Measurements from ENCODE around the gene LGI2.
"Not testable (repeated sequence)": the region's sequence is repeated elsewhere in the genome, so short reads cannot be mapped to it uniquely, and the experiment has no call there.

Gene LGI2, protein sequence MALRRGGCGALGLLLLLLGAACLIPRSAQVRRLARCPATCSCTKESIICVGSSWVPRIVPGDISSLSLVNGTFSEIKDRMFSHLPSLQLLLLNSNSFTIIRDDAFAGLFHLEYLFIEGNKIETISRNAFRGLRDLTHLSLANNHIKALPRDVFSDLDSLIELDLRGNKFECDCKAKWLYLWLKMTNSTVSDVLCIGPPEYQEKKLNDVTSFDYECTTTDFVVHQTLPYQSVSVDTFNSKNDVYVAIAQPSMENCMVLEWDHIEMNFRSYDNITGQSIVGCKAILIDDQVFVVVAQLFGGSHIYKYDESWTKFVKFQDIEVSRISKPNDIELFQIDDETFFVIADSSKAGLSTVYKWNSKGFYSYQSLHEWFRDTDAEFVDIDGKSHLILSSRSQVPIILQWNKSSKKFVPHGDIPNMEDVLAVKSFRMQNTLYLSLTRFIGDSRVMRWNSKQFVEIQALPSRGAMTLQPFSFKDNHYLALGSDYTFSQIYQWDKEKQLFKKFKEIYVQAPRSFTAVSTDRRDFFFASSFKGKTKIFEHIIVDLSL
- 0 reads per million in 2 experiments for total RNA-seq

DNA sequence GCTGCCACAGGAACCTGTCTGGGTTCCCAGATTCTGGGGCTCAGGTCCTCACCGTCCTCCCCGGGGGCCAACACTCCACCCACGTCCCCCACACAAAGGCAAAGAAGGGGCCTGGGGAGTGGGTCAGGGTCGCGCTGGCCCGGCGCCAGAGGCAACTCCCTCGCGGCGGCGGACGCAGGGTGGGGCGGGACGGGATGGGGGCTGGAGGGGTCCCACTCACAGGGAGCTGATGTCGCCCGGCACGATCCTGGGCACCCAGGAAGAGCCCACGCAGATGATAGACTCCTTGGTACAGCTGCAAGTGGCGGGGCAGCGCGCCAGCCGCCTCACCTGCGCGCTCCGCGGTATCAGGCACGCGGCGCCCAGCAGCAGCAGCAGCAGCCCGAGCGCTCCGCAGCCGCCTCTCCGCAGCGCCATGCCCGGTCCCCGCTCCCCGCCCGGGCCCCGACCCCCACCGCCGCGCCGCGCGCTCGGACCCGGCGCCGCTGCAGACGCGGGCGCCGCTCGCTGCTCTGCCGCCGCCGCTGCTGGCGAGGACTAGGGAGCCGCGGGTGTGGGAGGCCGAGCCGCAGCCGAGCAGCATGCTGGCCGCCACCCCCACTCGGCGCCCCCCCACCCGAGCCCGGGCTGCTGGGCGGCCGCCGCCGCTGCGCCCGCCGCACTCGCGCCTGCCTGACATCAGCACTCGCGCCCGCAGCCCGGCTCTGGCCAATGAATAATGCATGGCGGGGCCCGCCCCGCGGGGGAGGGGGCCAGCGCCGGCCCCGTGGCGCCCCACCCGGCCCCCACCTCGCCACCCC is at the start of gene LGI2:
Gene LGI2 (minus strand): TSS at position 670 of the 800 bp plus-strand sequence. CDS start 253 bp downstream, at position 417.
- no peak for DNase-seq (ENCODE audit: low read depth)

GRCh38 chr4:25078523-25078922 is 47.8 kb upstream of the LGI2 start:
- no peak for DNase-seq (ENCODE audit: low read depth)

GRCh38 chr4:25076625-25077398 is 46.1 kb upstream of the LGI2 start:
- no peak for DNase-seq (ENCODE audit: low read depth)

DNA sequence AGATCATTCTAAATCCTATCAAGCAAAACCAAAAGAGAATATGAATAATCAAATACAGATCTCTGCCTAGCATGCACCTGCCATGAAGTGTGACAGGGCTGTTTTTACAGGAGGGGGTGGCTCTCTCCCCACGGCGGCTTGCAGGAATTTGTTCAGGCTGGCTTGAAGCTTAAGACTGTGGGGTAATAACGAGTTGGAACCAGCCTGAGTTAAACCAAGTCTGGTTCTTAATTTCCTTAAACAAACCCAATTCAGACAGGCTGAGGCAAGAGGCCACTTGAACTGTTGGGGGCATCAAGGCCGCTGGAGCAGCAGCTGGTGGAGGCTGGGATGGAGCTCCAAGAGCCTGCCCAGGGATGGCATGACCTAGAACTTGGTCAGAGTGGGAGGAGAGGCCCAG is 45.1 kb upstream of the LGI2 start:
- no peak for DNase-seq (ENCODE audit: low read depth)

DNA sequence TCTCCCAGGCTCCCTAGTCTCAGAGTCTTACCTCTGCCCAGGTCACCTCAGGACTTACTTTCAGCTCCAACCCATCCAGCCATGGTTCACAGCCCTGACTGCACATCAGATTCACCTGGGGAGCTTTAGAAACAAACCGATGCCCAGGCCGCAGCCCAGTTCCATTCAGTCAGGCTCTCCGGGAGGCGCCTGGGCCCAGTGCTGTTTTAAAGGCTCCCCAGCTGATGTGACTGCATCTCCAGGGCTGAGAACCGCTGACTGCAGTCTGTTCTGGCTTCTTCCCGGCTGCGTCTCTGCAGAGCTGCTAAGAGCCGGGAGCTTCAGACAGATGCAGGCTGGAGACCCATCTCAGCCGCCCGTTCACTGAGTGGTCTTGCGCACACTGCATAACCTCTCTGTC is 44.4 kb upstream of the LGI2 start:
- DNase-seq (ENCODE audit: low read depth) = no peak

DNA sequence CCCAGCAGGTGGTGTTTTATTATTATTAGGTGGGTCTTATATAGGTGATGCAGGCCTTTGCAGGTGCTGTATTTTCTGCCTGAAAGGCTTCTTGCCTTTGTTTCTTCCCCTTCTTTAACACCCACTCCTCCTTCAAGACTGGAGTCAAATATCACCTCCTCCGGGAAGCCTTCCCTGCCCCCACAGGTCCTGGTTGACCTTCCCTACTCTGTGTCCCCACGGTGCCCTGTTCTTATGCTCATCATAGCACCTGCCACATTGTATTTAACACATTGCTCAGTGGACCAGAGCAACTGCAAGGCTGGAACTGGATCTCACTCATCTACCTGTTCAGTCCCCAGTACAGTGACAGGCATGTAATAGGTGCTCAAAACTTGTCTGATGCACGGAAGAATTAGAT is 39.8 kb upstream of the LGI2 start:
- DNase-seq (ENCODE audit: low read depth) = no peak

GRCh38 chr4:25069014-25069413 is 38.3 kb upstream of the LGI2 start:
- DNase-seq (ENCODE audit: low read depth) = no peak

GRCh38 chr4:25068386-25068785 is 37.6 kb upstream of the LGI2 start:
- no peak for DNase-seq (ENCODE audit: low read depth)

GRCh38 chr4:25065932-25066590 is 35.3 kb upstream of the LGI2 start:
- DNase-seq (ENCODE audit: low read depth) = no peak

DNA sequence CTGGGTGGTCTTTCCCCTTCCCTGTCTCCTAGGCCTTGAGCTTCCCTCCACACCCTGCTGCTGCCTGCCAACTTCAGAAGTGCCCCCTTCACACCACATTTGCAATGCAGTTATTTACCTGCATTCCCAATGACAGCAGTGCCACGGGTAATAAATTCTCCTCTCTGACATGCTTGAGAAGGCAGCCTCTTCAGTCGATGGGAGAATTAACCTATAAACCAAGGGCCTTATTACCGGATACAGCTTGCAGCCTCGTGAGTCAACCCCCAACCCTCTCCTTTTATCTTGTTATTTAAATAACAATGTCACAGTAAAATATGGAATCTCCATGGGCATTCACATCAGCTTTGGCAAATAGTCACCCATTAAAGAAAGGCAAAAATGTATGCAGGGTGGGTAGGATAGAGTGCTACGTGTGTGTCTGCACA is 34.7 kb upstream of the LGI2 start:
- no peak for DNase-seq (ENCODE audit: low read depth)

DNA sequence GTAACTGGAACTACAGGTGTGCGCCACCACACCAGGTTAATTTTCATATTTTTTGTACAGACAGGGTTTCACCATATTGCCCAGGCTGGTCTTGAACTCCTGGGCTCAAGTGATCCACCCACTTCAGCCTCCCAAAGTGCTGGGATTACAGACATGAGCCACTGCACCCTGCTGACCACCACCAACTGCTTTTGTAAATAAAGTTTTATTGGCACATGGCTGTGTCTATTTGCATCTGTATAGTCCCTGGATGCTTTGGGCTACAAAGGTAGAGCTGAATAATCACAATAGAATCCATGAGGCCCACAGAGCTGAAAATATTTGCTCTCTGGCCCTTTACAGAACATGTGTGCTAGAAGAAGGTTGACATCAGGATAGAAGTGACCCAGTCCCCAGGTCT is 33.7 kb upstream of the LGI2 start:
- DNase-seq (ENCODE audit: low read depth) = not testable (repeated sequence)

DNA sequence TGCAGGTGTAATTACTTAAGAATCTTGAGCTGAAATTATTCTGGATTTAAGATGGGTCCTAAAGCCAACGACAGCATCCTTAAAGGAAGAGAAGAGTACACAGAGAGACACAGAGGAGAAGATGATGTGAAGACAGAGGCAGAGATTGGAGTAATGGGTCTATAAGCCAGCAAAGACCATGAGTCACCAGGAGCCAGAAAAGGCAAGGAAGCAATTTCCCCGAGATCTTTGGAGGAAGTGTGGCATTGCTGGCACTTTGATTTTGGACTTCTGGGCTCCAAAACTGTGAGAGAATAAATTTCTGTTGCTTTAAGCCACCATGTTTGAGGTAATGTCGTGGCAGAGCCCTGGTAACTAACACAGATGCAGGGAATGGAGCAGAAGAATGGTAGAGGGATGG is 32.4 kb upstream of the LGI2 start:
- no peak for DNase-seq (ENCODE audit: low read depth)

- DNase-seq (ENCODE audit: low read depth) = no peak
Observed at GRCh38 chr4:25062098-25062497, 31.4 kb upstream of the LGI2 start.

DNA sequence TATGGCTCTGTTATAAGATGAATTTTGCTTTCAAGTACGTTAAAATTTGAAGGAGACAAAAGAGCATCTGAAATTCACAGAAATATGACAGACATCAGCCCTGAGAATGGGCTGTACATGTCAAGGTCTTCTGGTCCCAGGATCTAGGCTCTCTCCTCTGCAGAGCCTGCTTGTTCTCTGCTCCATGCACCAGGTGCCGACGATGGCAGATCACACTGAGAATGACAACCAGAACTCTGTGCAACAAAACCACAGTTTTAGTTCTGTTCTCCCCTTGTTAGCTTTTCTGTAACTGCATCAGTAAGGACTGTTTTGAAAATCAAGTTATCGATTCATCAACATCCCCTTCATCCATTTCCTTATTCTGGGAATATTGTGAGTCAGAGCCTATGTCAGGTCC is 30.9 kb upstream of the LGI2 start:
- no peak for DNase-seq (ENCODE audit: low read depth)

GRCh38 chr4:25060963-25061340 is 30.2 kb upstream of the LGI2 start:
- DNase-seq (ENCODE audit: low read depth) = no peak

DNA sequence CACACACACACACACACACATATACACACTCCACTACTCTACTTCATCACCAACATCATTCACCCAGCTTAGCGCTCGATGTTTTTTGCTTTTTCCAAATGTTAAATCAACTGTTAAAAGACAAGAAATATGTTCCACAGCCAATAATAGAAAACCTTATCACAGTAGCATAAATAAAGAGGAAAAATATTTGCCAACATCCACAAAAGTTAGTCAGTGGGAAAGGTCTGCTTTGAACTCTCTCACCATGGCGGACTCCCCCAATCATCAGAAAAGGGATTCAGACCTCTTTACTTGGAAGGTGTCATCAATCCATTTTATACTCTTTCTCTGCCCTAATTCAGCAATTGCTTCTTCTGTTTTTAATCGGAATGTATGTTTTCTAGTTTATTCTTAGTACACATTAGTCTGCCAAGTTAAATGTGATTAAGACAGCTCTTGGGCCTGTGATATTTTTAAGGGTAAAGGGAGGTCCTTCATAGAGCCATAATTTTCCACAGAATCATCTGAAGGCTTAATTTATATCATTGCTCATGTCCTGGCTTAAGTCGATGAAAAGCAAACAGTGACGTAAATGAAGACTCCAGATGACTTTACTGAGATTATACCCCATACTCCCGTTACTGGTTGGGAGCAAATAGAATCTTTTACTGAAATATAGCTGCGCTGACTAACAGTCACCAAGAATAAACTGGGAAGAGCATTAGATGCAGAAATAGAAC is 29.7 kb upstream of the LGI2 start:
- DNase-seq (ENCODE audit: low read depth) = no peak

DNA sequence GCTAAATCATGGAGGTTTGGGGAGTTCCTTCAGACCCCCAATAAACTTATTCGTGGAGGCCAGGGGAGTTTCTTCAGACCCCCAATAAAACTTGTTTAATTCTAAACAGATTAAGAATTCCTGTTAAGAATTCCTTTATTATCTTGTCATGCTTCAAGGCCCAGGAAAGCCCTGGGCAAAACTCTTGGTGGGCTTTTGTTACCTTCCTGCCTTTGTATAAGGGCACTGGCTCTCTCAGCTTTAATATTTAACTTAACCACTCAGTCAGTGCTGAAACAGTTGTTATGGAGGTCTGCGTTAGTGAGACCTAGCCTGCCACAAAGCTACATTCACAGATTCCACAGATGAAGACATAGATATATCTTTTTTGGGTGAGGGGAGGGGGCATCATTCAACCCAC is 29.0 kb upstream of the LGI2 start:
- no peak for DNase-seq (ENCODE audit: low read depth)

GRCh38 chr4:25058796-25059195 is 28.1 kb upstream of the LGI2 start:
- no peak for DNase-seq (ENCODE audit: low read depth)

GRCh38 chr4:25057299-25057698 is 26.6 kb upstream of the LGI2 start:
- DNase-seq (ENCODE audit: low read depth) = no peak

DNA sequence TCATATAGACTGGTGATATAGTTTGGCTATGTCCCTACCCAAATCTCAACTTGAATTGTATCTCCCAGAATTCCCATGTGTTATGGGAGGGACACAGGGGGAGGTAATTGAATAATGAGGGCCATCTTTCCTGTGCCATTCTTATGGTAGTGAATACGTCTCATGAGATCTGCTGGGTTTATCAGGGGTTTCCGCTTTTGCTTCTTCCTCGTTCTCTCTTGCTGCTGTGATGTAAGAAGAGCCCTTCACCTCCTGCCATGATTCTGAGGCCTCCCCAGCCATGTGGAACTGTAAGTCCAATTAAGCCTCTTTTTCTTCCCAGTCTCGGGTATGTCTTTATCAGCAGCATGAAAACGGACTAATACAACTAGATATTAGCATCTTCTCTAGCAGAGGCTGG is 21.3 kb upstream of the LGI2 start:
- DNase-seq (ENCODE audit: low read depth) = not testable (repeated sequence)

DNA sequence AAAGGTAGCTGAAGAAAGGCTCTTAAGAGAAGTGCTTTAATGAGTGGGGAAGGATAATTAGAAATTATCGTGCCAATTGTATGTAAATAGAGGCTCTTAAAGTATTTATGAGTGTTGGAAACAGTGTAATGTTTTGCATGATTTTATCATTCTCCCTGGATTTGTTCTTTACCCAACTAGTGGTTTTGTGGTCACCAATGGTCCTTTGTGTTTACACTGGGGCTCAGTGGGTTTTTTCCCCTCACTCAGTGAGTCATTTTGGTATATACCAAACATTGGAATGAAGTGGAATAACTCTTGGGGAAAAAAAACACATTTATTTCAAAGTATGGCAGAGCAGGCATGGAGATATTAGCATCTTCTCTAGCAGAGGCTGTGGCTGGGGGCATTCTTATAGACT is 20.8 kb upstream of the LGI2 start:
- no peak for DNase-seq (ENCODE audit: low read depth)
